Prostate gland (tissue), 2 donors: Measurements from ENCODE around the gene DIPK1A.

Experiments used
- CTCF ChIP-seq, 4 experiments: fragments of 200-600 bp in 2 of 4; fragments of 450-650 bp in 2 of 4; sonication (generic) in 2 of 4; IDR thresholded peaks; 1 replicate in 3 of 4; 2 replicates in 1 of 4; pipeline ENCODE4 v1.5.1; 2016 to 2019; ENCODE audit warnings: antibody characterized with exemption in 4 of 4, mild to moderate bottlenecking in 2 of 4, moderate library complexity in 2 of 4
- POLR2A ChIP-seq: fragments of 450-650 bp; IDR thresholded peaks from one replicate; pipeline ENCODE4 v1.6.1; 2016; ENCODE audit warnings: antibody characterized with exemption, mild to moderate bottlenecking
- POLR2AphosphoS5 ChIP-seq: sonication (generic); formaldehyde crosslinking; IDR thresholded peaks from one replicate; pipeline ENCODE4 v1.6.1; 2017; ENCODE audit warnings: antibody characterized with exemption

GRCh38 chr1:92929461-92929860, 31.8 kb downstream of the DIPK1A start:
- no peak for TF ChIP-seq CTCF (IDR thresholded peaks at IDR 0.05)
- no peak for TF ChIP-seq POLR2A
- TF ChIP-seq POLR2AphosphoS5, result no peak
